NCI-H1105 treated with DMSO at 0.1 percent for 48 hours (cell line): ENCODE data around the gene NFS1.
"Not testable (repeated sequence)": the region's sequence is repeated elsewhere in the genome, so short reads cannot be mapped to it uniquely, and the experiment has no call there.

Experiments
- DNase-seq: peaks from one replicate; lab custom pipeline; 2025; lab: John Stamatoyannopoulos, UW

Gene NFS1

DNA sequence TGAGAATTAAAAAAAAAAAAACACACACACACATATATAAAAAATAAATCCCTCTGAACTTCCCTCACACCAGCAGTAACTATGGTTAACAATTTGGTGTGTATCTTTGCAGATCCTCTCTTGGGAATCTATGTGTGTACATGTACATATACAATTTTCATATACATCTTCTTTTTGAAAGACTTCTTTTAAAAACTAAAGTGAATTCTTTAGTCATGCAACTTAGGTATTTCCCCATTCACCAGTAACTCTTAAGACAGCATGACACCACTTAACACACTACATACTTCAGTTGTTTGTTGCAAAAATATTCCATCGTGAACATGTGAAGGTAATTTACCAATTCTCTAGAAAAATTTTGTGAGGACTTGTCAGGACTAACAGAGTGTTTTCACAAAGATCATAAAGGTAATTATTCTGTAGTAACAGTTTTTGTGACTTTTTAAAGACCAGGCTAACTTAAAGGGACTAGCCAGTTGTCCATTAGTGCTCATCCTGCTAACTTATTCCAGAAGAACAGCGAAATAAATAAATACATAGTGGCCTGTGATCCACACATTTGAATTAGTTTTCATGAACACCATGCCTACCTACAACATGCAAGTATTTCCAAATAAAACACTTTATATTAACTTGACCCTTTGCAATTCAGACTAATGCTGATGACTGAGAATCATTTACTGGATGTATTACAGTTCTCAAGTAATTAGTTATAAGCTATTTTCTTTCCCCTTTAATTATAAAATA lies 30.9 kb upstream of the NFS1 start:
- DNase-seq: no peak

DNA sequence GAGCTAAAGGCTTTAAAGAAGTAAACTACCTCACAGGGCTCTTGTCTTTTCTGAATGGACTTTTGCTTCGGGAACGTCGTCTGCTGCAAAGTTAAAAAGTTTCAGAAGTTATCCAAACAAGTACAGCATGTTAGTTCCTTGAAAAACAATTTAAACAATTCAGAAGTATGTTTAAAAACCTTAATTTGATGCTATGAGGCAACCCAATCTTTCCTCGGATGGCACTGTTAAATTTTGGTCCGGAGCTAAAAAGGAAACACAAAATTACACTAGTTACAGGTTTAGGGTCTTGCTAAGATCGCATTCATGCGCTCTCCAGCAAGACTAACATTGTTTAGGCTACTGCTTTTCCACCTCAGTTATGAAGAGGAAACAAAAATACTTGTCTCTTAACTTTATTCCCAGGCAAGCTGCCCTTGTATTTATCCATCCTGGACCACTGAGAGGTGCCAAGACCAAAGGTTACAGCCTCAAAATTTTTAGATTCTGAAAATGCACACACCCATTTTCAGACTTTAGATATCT lies 30.2 kb upstream of the NFS1 start:
- DNase-seq: no peak

DNA sequence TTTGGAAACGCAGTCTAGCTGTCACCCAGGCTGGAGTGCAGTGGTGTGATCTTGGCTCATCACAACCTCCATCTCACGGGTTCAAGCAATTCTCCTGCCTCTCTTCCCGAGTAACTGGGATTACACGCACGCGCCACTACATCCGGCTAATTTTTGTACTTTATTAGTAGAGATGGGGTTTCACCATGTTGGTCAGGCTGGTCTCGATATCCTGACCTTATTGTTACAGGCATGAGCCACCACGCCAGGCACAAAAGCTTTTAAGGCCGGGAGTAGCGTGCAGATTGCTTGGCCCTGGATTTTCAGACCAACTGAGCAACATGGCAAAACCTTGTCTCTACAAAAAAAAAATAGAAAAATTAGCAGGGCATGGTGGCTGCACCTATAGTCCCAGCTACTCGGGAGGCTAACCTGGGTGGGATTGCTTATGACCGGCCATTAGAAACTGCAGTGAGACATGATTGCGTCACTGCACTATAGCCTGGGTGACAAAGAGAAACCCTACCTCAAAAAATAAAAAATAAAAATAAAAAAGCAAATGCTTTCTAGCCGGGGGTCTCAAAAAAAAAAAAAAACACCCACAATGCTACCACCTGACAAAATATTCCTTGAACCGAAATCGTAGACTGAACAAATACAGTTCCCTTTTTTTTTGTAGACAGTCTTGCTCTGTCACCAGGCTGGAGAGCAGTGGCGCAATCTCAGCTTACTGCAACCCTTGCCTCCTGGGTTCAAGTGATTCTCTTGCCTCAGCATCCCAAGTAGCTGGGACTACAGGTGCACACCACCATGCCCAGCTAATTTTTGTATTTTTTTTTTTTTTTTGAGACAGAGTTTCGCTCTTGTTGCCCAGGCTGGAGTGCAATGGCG lies 27.9 kb upstream of the NFS1 start:
- DNase-seq: no peak

DNA sequence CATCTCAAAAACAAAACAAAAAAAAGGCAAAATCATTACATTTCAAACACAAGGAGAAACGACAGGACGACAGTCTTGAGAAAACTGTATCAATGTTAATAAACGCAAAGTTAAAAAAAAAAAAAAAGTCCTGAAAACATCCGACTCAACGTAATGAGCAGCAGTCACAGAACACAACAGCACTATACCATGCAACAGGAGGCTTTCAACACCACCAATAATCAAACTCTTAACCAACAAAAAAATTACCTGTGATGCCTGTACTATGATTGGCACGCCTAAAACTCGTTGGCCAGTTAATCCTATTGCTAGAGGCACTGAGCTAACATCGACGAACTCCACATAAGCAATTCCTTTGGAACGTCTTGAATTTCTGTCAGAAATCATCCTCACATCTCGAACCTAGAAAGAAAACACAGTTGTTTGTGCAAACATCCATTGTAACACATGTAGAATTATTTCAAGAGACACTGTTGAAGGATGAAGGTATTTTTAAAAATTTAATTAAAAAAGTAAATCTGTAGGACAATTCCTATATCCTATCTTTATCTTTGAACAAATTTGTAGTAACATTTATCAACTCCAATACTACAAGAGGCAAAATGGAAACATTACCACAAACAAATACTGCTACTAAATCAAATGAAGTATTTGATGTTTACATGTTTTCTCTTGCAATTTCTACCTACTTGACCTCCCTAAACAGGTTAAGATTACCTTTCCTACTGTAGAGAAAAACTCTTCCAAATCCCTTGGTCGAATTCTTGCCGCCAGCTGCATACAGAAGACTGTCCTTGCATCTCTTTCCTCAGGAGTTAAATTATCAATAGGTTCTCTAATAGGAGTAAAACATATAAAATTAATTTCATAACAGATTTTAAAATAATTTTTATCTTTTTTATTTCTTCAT lies 25.4 kb upstream of the NFS1 start:
- DNase-seq: no peak

DNA sequence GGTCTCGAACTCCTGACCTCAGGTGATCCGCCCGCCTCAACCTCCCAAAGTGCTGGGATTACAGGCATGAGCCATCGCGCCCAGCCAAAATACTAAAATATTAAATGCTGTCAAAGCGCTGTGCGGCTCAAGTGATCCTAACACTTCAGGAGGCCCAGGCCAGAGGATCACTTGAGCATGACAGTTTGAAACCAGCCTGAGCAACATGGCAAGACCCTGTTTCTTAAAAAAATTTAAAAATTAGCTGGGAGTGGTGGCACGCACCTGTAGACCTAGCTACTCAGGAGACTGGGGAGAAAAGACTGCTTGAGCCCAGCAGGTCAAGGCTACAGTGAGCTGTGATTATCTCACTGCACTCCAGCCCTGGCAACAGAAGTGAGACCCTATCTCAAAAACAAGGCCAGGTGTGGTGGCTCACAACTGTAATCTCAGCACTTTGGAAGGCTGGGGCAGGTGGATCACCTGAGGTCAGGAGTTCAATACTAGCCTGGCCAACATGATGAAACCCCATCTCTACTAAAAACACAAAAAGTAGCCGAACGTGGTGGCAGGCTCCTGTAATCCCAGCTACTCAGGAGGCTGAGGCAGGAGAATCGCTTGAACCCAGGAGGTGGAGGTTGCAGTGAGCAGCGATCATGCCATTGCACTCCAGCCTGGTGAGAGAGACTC lies 24.6 kb upstream of the NFS1 start:
- not testable (repeated sequence) for DNase-seq

DNA sequence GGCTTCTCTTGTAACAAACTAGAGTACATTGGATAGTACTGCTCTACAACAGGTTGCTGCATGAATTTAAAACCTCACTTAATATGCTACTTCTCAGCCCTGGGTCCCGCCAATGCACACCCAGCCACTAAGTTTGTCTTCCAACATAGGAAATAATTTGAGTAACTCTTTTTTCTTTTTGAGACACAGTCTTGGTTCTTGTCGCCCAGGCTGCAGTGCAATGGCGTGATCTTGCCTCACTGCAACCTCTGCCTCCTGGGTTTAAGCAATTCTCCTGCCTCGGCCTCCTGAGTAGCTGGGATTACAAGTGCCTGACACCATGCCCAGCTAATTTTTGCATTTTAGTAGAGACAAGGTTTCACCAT lies 24.1 kb upstream of the NFS1 start:
- DNase-seq: not testable (repeated sequence)

DNA sequence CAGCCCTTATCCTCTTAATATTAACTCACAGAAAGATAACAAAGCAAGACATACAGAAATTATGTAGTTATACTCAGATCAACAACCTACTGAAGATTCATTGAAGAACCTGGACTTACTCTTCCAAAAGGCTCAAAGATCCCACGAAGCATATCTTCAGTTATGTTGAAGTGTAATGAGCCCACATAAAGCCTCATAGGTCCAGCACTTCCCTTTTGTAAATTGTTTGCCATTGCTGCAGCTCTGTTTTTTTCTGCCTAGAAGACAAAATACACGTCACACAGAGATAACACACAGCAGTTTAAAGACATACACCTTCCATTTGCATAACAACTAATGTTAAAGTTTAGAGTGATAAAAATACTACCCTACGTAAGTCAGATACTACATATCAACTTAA lies 22.5 kb upstream of the NFS1 start:
- DNase-seq: no peak

DNA sequence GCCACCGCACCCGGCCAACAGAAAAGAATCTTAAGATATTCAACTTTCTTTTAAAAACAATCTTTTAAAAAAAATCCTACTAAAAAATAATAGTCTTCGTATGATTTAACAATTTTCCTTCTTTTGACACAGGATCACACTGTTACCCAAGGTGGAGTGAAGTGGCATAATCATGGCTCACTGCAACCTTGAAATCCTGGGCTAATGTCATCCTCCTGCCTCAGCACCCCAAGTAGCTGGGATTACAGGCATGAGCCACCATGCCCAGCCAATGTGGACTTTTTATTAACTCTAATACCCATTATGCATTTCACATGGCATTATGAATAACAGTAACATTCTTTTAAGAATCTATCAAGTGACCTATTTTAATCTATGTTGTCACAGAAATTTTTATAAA lies 22.1 kb upstream of the NFS1 start:
- no peak for DNase-seq

DNA sequence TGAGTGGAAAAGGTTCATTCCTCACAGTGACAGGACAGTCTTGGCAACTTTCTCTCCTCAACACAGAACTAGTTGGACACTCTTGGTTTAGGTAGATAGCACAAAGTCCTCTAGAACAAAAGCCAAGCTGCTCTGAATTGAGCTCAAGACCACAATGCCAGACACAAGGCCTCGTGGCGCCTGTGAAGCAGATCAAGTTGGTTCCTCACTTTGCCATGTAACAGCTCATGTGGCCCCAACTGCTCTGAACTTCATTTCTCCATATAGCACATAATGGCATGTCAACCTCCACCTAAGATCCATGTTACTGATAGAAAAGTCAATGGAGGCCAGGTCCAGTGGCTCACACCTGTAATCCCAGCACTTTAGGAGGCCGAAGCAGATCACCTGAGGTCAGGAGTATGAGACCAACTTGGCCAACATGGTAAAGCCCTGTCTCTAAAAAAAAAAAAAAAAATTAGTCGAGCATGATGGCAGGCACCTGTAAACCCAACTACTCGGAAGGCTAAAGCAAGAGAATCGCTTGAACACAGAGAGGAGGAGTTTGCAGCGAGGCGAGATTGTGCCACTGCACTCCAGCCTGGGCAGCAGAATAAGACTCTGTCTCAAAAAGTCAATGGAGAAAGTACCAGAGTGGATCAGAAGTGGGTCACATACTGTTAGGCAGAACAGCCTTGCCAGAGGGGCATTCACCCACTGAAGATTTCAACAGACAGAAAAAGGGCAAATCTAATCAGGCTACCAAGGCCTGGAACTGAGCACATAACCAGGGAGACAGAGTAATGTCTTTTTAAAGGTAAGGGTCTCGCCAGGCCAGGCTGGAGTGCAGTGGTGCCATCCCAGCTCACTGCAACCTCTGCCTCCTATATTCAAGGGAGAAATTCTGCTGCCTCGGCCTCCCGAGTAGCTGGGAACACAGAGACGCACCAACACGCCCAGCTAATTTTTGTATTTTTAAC lies 21.3 kb upstream of the NFS1 start:
- DNase-seq: no peak

DNA sequence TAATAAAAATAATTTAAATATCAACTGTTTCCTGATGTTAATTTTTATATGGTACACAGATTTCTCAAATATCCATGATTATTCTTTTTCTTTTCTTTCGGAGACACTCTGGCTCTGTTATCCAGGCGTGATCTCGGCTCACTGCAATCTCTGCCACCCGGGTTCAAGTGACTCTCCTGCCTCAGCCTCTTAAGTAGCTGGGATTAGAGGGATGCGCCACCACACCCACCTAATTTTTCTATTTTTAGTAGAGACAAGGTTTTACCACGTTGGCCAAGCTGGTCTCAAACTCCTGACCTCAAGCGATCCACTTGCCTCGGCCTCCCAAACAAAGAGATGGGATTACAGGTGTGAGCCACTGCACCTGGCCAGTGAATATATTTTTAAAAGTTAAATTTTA lies 20.6 kb upstream of the NFS1 start:
- no peak for DNase-seq

DNA sequence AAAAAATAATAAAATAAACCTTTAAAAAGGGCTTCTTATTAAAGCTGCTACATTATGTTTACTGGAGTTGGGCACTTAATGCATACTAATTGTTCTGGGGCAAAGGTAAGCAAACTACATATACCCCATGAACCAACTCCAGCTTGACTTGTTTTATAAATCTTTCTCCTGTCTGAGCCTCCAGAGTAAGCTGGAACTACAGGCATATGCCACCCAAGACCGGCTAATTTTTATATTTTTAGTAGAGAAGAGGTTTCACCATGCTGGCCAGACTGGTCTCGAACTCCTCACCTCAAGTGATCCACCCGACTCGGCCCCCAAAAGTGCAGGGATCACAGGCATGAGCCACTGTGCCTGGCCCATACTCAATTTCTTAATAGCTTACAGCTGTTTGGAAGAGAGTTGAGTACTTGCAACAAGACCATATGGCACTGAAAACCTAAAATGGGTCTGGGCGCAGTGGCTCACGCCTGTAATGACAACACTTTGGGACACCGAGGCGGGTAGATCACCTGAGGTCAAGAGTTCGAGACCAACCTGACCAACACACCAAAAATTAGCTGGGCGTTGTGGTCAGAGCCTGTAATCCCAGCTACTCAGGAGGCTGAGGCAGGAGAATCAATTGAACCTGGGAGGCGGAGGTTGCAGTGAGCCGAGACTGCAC lies 20.0 kb upstream of the NFS1 start:
- DNase-seq: no peak

DNA sequence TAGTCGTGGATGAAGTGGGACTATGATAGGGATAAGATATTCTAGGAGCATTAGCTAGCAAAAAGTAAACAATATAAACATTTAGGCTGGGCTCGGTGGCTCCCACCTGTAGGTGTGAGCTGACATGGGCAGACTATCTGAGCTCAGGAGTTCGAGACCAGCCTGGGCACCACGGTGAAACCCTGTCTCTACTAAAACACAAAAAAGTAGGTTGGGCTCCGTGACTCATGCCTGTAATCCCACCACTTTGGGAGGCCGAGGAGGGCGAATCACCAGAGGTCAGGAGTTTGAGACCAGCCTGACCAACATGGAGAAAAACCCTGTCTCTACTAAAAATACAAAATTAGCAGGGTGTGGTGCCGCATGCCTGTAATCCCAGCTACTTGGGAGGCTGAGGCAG lies 19.2 kb upstream of the NFS1 start:
- DNase-seq: not testable (repeated sequence)

DNA sequence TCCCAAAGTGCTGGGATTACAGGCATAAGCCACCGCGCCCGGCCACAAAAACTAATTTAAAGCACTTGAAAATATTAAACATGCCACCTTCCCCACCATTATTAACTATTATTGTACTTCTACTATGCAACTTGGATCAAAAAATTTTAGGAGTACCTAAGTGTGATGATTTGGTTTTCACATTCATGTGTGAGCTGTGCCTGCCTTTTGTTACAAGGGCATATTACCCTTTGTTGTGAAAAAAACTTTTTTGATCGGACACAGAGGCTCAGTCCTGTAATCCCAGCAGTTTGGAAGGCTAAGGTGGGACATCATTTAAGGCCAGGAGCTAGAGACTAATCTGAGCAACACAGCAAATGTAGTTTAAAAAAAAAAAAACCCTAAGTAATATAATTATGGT lies 17.2 kb upstream of the NFS1 start:
- no peak for DNase-seq

DNA sequence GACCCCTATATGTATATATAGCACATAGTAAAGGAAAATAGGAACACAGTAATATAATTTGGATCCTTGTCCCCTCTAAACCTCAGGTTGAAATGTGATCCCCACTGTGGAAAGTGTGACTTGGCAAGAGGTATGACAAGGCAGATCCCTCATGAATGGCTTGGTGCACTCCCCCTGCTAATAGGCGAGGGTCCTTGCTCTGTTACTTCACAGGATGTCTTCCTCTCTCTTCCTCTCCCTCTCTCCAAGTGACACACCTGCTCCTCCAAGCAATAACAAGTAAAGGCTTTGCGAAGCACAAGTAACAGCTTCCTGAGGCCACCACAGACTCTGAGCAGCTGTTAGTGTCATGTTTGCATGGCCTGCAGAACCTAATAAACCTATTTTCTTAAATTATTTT lies 16.5 kb upstream of the NFS1 start:
- no peak for DNase-seq

DNA sequence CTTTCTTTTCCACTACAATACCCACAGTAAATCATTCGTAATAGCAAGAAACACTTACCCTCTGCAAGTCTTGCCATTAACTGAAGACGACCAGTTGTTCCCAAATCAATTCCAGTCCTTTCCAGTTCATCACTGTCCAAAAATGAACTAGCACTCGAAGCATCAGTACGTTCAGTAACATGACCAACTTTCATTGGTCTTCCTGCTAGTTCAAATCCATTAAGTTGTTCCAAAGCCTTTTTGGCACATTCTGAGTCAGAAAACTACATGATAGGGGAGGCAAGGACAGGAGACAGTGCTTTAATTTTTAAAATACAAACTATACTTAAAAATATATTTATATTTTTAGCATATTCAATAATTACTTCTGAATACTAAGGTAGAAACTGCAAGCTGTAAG lies 15.0 kb upstream of the NFS1 start:
- no peak for DNase-seq

DNA sequence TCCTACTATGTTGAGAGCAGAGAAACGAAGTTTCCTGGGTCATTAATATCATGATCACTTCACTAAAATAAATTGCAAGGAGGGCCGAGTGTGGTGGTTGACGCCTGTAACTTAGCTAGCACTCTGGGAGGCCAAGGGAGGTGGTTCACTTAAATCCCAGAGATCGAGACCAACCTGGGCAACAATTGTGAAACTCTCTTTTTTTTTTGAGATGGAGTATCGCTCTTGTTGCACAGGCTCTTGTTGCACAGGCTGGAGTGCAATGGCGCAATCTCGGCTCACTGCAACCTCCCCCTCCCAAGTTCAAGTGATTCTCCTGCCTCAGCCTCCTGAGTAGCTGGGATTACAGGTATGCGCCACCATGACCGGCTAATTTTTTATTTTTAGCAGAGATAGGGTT lies 14.0 kb upstream of the NFS1 start:
- not testable (repeated sequence) for DNase-seq

DNA sequence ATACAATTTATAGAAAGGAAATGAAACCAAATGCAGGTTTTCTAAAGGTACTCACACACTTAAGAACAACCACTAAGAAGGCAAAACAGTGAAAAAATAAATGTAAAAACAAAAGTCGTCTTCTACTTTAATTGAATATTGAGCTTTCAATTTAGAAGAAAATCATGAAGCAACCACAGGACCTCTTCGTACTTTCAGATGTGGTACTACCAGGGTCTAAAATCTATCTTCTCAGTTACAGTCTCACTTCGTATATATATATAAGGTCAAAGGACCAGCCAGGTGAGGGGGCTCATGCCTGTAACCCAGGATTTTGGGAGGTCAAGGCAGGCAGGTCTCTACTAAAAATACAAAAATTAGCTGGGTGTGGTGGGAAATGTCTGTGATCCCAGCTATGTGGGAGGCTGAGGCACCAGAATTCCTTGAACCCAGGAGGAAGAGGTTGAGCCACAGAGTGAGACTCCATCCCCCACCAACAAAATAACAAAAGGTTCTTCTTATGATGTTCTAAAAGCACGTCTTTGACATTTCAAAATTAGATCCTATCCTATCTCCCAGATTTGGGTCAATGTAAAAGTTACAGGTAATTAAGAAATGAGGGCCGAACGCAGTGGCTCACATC lies 12.5 kb upstream of the NFS1 start:
- no peak for DNase-seq

DNA sequence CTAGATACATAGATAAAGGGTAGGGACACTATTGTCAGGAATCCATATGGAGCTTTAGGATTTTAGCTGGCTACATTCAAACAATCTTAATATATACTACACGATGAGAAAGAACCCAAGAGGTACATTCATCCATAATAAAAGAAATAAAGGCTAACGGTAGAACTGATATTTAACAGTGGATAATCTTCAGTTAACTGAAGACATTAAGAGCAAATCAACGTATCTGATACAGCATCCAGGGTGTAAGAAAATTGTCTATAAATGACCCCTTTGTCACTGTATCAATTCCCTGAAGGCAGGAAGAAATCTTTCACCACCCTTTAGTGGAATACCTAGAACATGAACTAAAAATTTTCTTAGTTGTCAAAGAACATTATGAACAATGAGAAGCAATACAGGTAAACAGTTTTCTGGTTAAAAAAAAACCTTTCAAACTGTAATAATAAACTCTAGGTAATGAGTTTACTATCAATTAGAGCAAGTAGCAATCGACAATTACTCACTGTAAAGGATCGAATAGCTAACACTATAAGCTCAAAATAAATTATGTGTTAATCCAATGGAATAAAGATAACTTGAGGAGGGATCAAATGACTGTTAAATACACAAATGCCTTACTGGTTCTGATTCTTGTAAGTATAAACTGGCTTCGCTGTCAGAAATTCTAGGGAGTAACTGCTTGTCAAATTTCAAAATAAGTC lies 11.9 kb upstream of the NFS1 start:
- DNase-seq: no peak

DNA sequence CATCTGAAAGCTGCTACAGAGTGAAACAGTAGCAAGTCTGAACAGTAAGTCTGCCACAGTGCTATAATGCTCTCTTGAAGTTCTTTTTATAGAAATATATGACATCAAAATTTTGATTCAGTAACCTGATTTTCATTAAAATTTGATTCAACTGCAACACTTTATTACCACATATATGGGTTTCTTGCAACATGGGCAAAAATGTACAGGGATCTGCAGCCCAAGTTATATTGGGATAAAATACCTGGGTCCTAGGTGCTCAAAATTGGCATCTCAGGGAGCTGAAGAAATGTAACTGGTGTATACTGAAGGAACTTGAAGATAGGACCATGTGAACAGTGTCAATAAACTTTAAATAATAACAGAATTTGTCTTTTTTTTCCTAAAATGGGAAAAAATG lies 10.9 kb upstream of the NFS1 start:
- DNase-seq: no peak
